Measurements from ENCODE around the gene ATXN2L.
A peak's percentile ranks its signal among the peaks of the same experiment; 100 is the strongest.

ATXN2L gene

GRCh38 chr16:28822520-28823290, at the start of gene ATXN2L (continued):
- TF ChIP-seq HIC1 (tag by site-specific recombination; IDR thresholded peaks at IDR 0.05) (no peak; the same call in 1 of the 2 replicates), REST (tag by site-specific recombination; IDR thresholded peaks at IDR 0.05) (peak; percentile 40; the same call in 1 of the 2 replicates), ZIC2 (tag by site-specific recombination; IDR thresholded peaks at IDR 0.05) (peak; percentile 66), ZNF555 (tag by site-specific recombination; conservative IDR thresholded peaks at IDR 0.05) (no peak), ZNF37A (tag by site-specific recombination; IDR thresholded peaks at IDR 0.05) (no peak), BCL11A (tag by site-specific recombination; IDR thresholded peaks at IDR 0.05; ENCODE audit: low read depth) (no peak), ZNF121 (tag by site-specific recombination; IDR thresholded peaks at IDR 0.05) (peak; percentile 100), SCRT1 (tag by site-specific recombination; IDR thresholded peaks at IDR 0.05; ENCODE audit: borderline replicate concordance) (no peak), ZNF394 (tag by site-specific recombination; IDR thresholded peaks at IDR 0.05; ENCODE audit: borderline replicate concordance) (peak; percentile 63; the same call in 1 of the 2 replicates), ZNF514 (tag by site-specific recombination; IDR thresholded peaks at IDR 0.05) (no peak), ZNF280D (tag by site-specific recombination; IDR thresholded peaks at IDR 0.05) (no peak), AEBP2 (tag by site-specific recombination; IDR thresholded peaks at IDR 0.05; ENCODE audit: borderline replicate concordance) (no peak), ZNF560 (tag by site-specific recombination; IDR thresholded peaks at IDR 0.05; ENCODE audit: borderline replicate concordance) (no peak), PRDM2 (tag by site-specific recombination; IDR thresholded peaks at IDR 0.05; ENCODE audit: borderline replicate concordance) (no peak), ZNF391 (tag by site-specific recombination; IDR thresholded peaks at IDR 0.05; ENCODE audit: borderline replicate concordance, low read depth) (peak; percentile 92; the same call in 1 of the 2 replicates), ZNF510 (tag by site-specific recombination; IDR thresholded peaks at IDR 0.05; ENCODE audit: insufficient replicate concordance) (no peak), ZNF311 (tag by site-specific recombination; IDR thresholded peaks at IDR 0.05; ENCODE audit: borderline replicate concordance) (no peak), ZSCAN16 (tag by site-specific recombination; IDR thresholded peaks at IDR 0.05) (0 out of 2 replicates have a peak, but pooled peaks have one; percentile 26), ZFP3 (tag by site-specific recombination; IDR thresholded peaks at IDR 0.05; ENCODE audit: low read depth) (no peak), ZBTB6 (tag by site-specific recombination; IDR thresholded peaks at IDR 0.05) (0 out of 2 replicates have a peak, but pooled peaks have one; percentile 28)
